ENCODE results near the gene SLC12A1. TPM values are rescaled to one million over a fixed set of nuclear protein-coding genes. Genes with fewer than 3 reads are reported as not detected.

The SLC12A1 gene
- total and polyA plus RNA-seq, 2 experiments from 2014 or later, result 0.57 to 0.59 TPM

GRCh38 chr15:48244921-48245320, 38.8 kb downstream of the SLC12A1 start:
- Histone ChIP-seq H3K36me3 (ENCODE audit: insufficient read depth) (no peaks in the 10 kb centered on the region), H3F3A (replicated peaks; ENCODE audit: low read depth) (no peaks in the 10 kb centered on the region), H3K27ac (ENCODE audit: low read depth) (no peak overlapping the region), H3K79me2 (replicated peaks; ENCODE audit: insufficient read depth) (no peaks in the 10 kb centered on the region), H3K9me2 (ENCODE audit: insufficient read depth) (no peaks in the 10 kb centered on the region), H3K4me1 (ENCODE audit: insufficient read depth) (no peaks in the 10 kb centered on the region), H3K4me2 (no peak overlapping the region), H3K27me3 (ENCODE audit: insufficient read depth) (no peaks in the 10 kb centered on the region), H2AFZ (no peak overlapping the region), H3K4me3 (no peak overlapping the region), H4K20me1 (replicated peaks; ENCODE audit: insufficient read depth) (no peaks in the 10 kb centered on the region)
- Mint-ChIP-seq H3K27ac (no peak overlapping the region), H3K36me3 (ENCODE audit: low read depth) (no peaks in the 10 kb centered on the region), H3K9me3 (no peaks in the 10 kb centered on the region), H3K4me1 (no peaks in the 10 kb centered on the region), H3K27me3 (ENCODE audit: insufficient read depth, low read depth, poor library complexity) (peaks cover 2% of the 10 kb centered on the region), H3K4me3 (no peak overlapping the region)
- TF ChIP-seq REST (IDR thresholded peaks at IDR 0.05; ENCODE audit: unreplicated experiment), result no peak
- no peak for TF ChIP-seq ZNF331 (CRISPR knock-in tag; IDR thresholded peaks at IDR 0.05; ENCODE audit: low read depth)
- TF ChIP-seq EZH2phosphoT487 (IDR thresholded peaks at IDR 0.05; ENCODE audit: unreplicated experiment), result no peak
- no peak for TF ChIP-seq ZNF462 (CRISPR knock-in tag; IDR thresholded peaks at IDR 0.05)
- TF ChIP-seq NANOG (IDR thresholded peaks at IDR 0.05; ENCODE audit: borderline replicate concordance), result no peak
- TF ChIP-seq CREB1 (CRISPR knock-in tag; IDR thresholded peaks at IDR 0.05; ENCODE audit: low read depth), result no peak
- TF ChIP-seq STAT1 (IDR thresholded peaks at IDR 0.05; ENCODE audit: unreplicated experiment), result no peak
- no peak for TF ChIP-seq POLR2AphosphoS5 (IDR thresholded peaks at IDR 0.05; ENCODE audit: low read depth)
- TF ChIP-seq ETS1 (IDR thresholded peaks at IDR 0.05), result no peak
- no peak for TF ChIP-seq ZNF114 (CRISPR knock-in tag; IDR thresholded peaks at IDR 0.05)
- DNase-seq (ENCODE audit: low spot score) (no peak), ATAC-seq (no peak)

Measured in GM23338 (cell line).